HepG2 (cell line): ENCODE measurements around the gene CAMSAP2. TPM values are rescaled to one million over a fixed set of nuclear protein-coding genes. Genes with fewer than 3 reads are reported as not detected.
A peak's percentile ranks its signal among the peaks of the same experiment; 100 is the strongest.

Experiments
- ETV6 ChIP-seq: sonication (generic); formaldehyde crosslinking; conservative IDR thresholded peaks from 2 replicates; pipeline ENCODE4 v1.4.0; 2020; ENCODE audit warnings: missing genetic modification reagents
- EZH2 ChIP-seq: conservative IDR thresholded peaks from 2 replicates; pipeline ENCODE4 v1.6.1; 2012; ENCODE audit warnings: mild to moderate bottlenecking, low read depth, low read length, moderate library complexity
- GATA4 ChIP-seq: sonication (generic); IDR thresholded peaks from 2 replicates; pipeline ENCODE4 v1.6.1; 2016; ENCODE audit warnings: antibody characterized with exemption, low read depth, borderline replicate concordance
- HNRNPL ChIP-seq: fragments of 200-400 bp; formaldehyde crosslinking; IDR thresholded peaks from 2 replicates; pipeline ENCODE4 v1.6.1; 2017; ENCODE audit warnings: mild to moderate bottlenecking, low read depth, low read length
- KMT2B ChIP-seq: IDR thresholded peaks from 2 replicates; pipeline ENCODE4 v1.6.1; 2016; ENCODE audit warnings: missing genetic modification reagents, missing compliant biosample characterization
- NFKB2 ChIP-seq: sonication (generic); formaldehyde crosslinking; IDR thresholded peaks from 2 replicates; pipeline ENCODE4 v1.4.0; 2020; ENCODE audit warnings: missing genetic modification reagents, borderline replicate concordance
- PAF1 ChIP-seq: IDR thresholded peaks from 2 replicates; pipeline ENCODE4 v1.6.1; 2016; ENCODE audit warnings: missing genetic modification reagents, missing compliant biosample characterization
- POGZ ChIP-seq: sonication (generic); formaldehyde crosslinking; IDR thresholded peaks from 2 replicates; pipeline ENCODE4 v1.4.0; 2020; ENCODE audit warnings: mild to moderate bottlenecking, missing genetic modification reagents
- PTBP1 ChIP-seq: fragments of 200-400 bp; formaldehyde crosslinking; IDR thresholded peaks from 2 replicates; pipeline ENCODE4 v1.6.1; 2018; ENCODE audit warnings: low read length, low read depth; ENCODE audit not compliant: poor library complexity, severe bottlenecking
- RBFOX2 ChIP-seq: fragments of 200-400 bp; formaldehyde crosslinking; IDR thresholded peaks from 2 replicates; pipeline ENCODE4 v1.6.1; 2017; ENCODE audit warnings: low read depth, mild to moderate bottlenecking, low read length
- SNRNP70 ChIP-seq: fragments of 200-400 bp; formaldehyde crosslinking; IDR thresholded peaks from 2 replicates; pipeline ENCODE4 v1.6.1; 2017; ENCODE audit warnings: mild to moderate bottlenecking, low read depth, low read length, moderate library complexity
- ZC3H4 ChIP-seq: sonication (generic); formaldehyde crosslinking; IDR thresholded peaks from 2 replicates; pipeline ENCODE4 v1.4.0; 2020; ENCODE audit warnings: missing genetic modification reagents, borderline replicate concordance
- ZFX ChIP-seq: sonication (generic); formaldehyde crosslinking; IDR thresholded peaks from 2 replicates; pipeline ENCODE4 v1.4.0; 2020; ENCODE audit warnings: mild to moderate bottlenecking, low read depth, missing genetic modification reagents, moderate library complexity
- ZNF121 ChIP-seq: sonication (generic); formaldehyde crosslinking; IDR thresholded peaks from 2 replicates; pipeline ENCODE4 v1.5.0; 2020; ENCODE audit warnings: mild to moderate bottlenecking, missing genetic modification reagents
- ZNF839 ChIP-seq: sonication (generic); formaldehyde crosslinking; IDR thresholded peaks from 2 replicates; pipeline ENCODE4 v1.4.0; 2020; ENCODE audit warnings: missing genetic modification reagents, mild to moderate bottlenecking, borderline replicate concordance
- polyA plus RNA-seq, 8 experiments: library from polyadenylated mRNA; depleted of rRNA in 3 of 8; stranded (reverse) in 7 of 8; unstranded in 1 of 8; fragments of >200 nt; fragmentation: Illumina TruSeq in 4 of 8; extraction: Trizol in 4 of 8; gene quantifications; 2 replicates each; pipeline versions ENCODE4 v1.2.1 to v1.2.3, GENCODE V29; 2011 to 2016; ENCODE audit warnings: low read depth in 4 of 8, missing spikeins in 1 of 8, mixed read lengths in 1 of 8; ENCODE audit not compliant: insufficient read depth in 1 of 8
- total RNA-seq, 5 experiments: library from RNA; depleted of rRNA; stranded (reverse); fragments of >200 nt; fragmentation: Illumina TruSeq; extraction: Trizol; gene quantifications; 2 replicates each; pipeline ENCODE4 v1.2.3, GENCODE V29; 2016; ENCODE audit warnings: low read depth in 1 of 5
- TF ChIP-seq, protein P1 (sequence below): sonication (generic); formaldehyde crosslinking; IDR thresholded peaks from 2 replicates; pipeline ENCODE4 v1.5.0; 2020; ENCODE audit warnings: mild to moderate bottlenecking, missing genetic modification reagents, moderate library complexity
- TF ChIP-seq, protein P2 (sequence below): sonication (generic); formaldehyde crosslinking; IDR thresholded peaks from 2 replicates; pipeline ENCODE4 v1.8.0; 2022; ENCODE audit warnings: missing genetic modification reagents, low read depth, mild to moderate bottlenecking, borderline replicate concordance
- TF ChIP-seq, protein P3 (sequence below): sonication (generic); formaldehyde crosslinking; IDR thresholded peaks from 2 replicates; pipeline ENCODE4 v1.5.0; 2020; ENCODE audit warnings: mild to moderate bottlenecking, low read depth, missing genetic modification reagents, borderline replicate concordance
- TF ChIP-seq, protein P4 (sequence below): sonication (generic); formaldehyde crosslinking; conservative IDR thresholded peaks from 2 replicates; pipeline ENCODE4 v1.8.0; 2022; ENCODE audit warnings: low read depth, missing genetic modification reagents
- TF ChIP-seq, protein P5 (sequence below): fragments of 450-650 bp; IDR thresholded peaks from 2 replicates; pipeline ENCODE4 v1.6.1; 2017; ENCODE audit warnings: mild to moderate bottlenecking
- TF ChIP-seq, protein P6 (sequence below): IDR thresholded peaks from 2 replicates; pipeline ENCODE4 v1.6.1; 2016; ENCODE audit warnings: missing genetic modification reagents, missing compliant biosample characterization

The CAMSAP2 gene
- total and polyA plus RNA-seq, 2 of the 13 experiments (the other 11 are each of a cell fraction or from before 2014, with no cell fraction given) = 3.4 to 8.2 TPM

DNA sequence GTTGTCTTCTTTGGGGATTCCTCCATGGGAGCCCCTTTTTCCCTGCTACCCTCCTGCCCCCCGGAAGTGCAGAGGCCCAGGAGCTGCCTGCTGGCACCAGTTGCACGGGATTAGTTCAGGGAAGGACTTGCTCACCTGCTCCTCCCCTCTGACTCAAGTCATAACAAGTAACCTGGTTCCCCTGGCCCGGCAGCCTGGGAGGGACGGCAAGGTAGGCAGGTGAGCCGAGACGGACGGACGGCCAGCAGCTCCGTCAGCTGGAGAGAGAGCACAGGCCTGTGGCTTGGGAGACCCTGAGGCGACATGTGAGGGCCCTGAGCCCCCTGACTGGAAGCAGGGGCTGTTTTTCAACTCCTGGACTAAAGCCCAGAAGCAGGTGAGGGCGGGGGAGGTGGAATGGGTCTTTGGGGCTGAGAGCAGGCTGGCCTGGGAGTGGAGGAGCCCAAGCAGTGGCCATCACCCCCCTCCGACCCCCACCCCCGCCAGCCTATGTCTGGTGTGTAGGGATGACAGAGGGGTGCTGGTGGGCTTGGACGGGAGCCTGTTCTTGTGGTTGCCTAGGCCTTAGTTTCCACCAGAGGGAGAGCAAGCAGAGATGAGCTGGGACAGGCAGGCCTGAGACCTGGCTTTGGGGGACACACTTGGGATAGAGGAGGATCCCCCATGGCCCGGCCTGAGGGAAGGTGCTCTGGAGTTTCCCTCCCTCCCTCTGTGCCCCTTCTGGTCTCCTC lies 156.2 kb downstream of the CAMSAP2 start, which contains the start of gene INAVA (continued):
- TF ChIP-seq, protein P1, sequence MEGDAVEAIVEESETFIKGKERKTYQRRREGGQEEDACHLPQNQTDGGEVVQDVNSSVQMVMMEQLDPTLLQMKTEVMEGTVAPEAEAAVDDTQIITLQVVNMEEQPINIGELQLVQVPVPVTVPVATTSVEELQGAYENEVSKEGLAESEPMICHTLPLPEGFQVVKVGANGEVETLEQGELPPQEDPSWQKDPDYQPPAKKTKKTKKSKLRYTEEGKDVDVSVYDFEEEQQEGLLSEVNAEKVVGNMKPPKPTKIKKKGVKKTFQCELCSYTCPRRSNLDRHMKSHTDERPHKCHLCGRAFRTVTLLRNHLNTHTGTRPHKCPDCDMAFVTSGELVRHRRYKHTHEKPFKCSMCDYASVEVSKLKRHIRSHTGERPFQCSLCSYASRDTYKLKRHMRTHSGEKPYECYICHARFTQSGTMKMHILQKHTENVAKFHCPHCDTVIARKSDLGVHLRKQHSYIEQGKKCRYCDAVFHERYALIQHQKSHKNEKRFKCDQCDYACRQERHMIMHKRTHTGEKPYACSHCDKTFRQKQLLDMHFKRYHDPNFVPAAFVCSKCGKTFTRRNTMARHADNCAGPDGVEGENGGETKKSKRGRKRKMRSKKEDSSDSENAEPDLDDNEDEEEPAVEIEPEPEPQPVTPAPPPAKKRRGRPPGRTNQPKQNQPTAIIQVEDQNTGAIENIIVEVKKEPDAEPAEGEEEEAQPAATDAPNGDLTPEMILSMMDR (CRISPR knock-in tag) = peak; percentile 36
- TF ChIP-seq, protein P2, sequence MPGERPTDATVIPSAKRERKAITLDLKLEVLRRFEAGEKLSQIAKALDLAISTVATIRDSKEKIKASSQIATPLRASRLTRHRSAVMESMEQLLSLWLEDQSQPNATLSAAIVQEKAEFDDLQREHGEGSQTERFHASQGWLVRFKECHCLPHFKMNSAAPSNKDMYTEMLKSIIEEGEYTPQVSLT = no peak
- TF ChIP-seq ZC3H4 (CRISPR knock-in tag) = no peak
- no peak for TF ChIP-seq ZNF839 (CRISPR knock-in tag)
- TF ChIP-seq ZNF121 (CRISPR knock-in tag) = no peak
- peak; percentile 63 for TF ChIP-seq RBFOX2
- no peak for TF ChIP-seq POGZ (CRISPR knock-in tag)
- no peak for TF ChIP-seq HNRNPL
- TF ChIP-seq, protein P3, sequence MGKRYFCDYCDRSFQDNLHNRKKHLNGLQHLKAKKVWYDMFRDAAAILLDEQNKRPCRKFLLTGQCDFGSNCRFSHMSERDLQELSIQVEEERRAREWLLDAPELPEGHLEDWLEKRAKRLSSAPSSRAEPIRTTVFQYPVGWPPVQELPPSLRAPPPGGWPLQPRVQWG (CRISPR knock-in tag) = no peak
- TF ChIP-seq, protein P4, sequence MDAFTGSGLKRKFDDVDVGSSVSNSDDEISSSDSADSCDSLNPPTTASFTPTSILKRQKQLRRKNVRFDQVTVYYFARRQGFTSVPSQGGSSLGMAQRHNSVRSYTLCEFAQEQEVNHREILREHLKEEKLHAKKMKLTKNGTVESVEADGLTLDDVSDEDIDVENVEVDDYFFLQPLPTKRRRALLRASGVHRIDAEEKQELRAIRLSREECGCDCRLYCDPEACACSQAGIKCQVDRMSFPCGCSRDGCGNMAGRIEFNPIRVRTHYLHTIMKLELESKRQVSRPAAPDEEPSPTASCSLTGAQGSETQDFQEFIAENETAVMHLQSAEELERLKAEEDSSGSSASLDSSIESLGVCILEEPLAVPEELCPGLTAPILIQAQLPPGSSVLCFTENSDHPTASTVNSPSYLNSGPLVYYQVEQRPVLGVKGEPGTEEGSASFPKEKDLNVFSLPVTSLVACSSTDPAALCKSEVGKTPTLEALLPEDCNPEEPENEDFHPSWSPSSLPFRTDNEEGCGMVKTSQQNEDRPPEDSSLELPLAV (CRISPR knock-in tag) = no peak
- no peak for TF ChIP-seq PTBP1
- TF ChIP-seq, protein P5, sequence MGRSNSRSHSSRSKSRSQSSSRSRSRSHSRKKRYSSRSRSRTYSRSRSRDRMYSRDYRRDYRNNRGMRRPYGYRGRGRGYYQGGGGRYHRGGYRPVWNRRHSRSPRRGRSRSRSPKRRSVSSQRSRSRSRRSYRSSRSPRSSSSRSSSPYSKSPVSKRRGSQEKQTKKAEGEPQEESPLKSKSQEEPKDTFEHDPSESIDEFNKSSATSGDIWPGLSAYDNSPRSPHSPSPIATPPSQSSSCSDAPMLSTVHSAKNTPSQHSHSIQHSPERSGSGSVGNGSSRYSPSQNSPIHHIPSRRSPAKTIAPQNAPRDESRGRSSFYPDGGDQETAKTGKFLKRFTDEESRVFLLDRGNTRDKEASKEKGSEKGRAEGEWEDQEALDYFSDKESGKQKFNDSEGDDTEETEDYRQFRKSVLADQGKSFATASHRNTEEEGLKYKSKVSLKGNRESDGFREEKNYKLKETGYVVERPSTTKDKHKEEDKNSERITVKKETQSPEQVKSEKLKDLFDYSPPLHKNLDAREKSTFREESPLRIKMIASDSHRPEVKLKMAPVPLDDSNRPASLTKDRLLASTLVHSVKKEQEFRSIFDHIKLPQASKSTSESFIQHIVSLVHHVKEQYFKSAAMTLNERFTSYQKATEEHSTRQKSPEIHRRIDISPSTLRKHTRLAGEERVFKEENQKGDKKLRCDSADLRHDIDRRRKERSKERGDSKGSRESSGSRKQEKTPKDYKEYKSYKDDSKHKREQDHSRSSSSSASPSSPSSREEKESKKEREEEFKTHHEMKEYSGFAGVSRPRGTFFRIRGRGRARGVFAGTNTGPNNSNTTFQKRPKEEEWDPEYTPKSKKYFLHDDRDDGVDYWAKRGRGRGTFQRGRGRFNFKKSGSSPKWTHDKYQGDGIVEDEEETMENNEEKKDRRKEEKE = no peak
- TF ChIP-seq KMT2B = no peak
- no peak for TF ChIP-seq EZH2
- TF ChIP-seq SNRNP70 = no peak
- TF ChIP-seq ETV6 (CRISPR knock-in tag) = no peak
- TF ChIP-seq ZFX = peak; percentile 63
- no peak for TF ChIP-seq PAF1 (CRISPR knock-in tag)
- 0 out of 2 replicates have a peak, but pooled peaks have one; percentile 34 for TF ChIP-seq NFKB2
- TF ChIP-seq, protein P6, sequence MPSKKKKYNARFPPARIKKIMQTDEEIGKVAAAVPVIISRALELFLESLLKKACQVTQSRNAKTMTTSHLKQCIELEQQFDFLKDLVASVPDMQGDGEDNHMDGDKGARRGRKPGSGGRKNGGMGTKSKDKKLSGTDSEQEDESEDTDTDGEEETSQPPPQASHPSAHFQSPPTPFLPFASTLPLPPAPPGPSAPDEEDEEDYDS (CRISPR knock-in tag) = no peak
- TF ChIP-seq GATA4 = no peak
